HG03469 (cell line): ENCODE results near the gene HS6ST3.

Experiments used
- ATAC-seq: cut with Tn5 transposase; IDR thresholded peaks from one replicate; pipeline ENCODE4 v1.9.1; 2021; ENCODE audit warnings: mild to moderate bottlenecking, moderate library complexity, moderate number of reproducible peaks; ENCODE audit not compliant: unreplicated experiment

HS6ST3 gene

GRCh38 chr13:96816261-96816660 is 726.4 kb downstream of the HS6ST3 start:
- no peak for ATAC-seq

GRCh38 chr13:96816874-96817273 is 727.0 kb downstream of the HS6ST3 start:
- ATAC-seq: no peak

GRCh38 chr13:96817336-96817941 is 727.5 kb downstream of the HS6ST3 start:
- no peak for ATAC-seq

- no peak for ATAC-seq
Observed at GRCh38 chr13:96819375-96819774, 729.5 kb downstream of the HS6ST3 start.

- ATAC-seq: no peak
Observed at GRCh38 chr13:96821381-96821780, 731.5 kb downstream of the HS6ST3 start.

- no peak for ATAC-seq
Observed at GRCh38 chr13:96821971-96822370, 732.1 kb downstream of the HS6ST3 start.

GRCh38 chr13:96822895-96823294 is 733.0 kb downstream of the HS6ST3 start:
- ATAC-seq: no peak

GRCh38 chr13:96824140-96824539 is 734.2 kb downstream of the HS6ST3 start:
- ATAC-seq: no peak

- no peak for ATAC-seq
Observed at GRCh38 chr13:96825653-96826052, 735.7 kb downstream of the HS6ST3 start.

GRCh38 chr13:96834626-96835025 is 744.7 kb downstream of the HS6ST3 start:
- no peak for ATAC-seq

GRCh38 chr13:96835546-96835945 is 745.6 kb downstream of the HS6ST3 start:
- no peak for ATAC-seq

GRCh38 chr13:96836733-96837132 is 746.8 kb downstream of the HS6ST3 start:
- no peak for ATAC-seq

- no peak for ATAC-seq
Observed at GRCh38 chr13:96837809-96838208, 747.9 kb downstream of the HS6ST3 start.

GRCh38 chr13:96844195-96844594 is 754.3 kb downstream of the HS6ST3 start:
- ATAC-seq: no peak

- no peak for ATAC-seq
Observed at GRCh38 chr13:96844616-96845015, 754.7 kb downstream of the HS6ST3 start.

- ATAC-seq: no peak
Observed at GRCh38 chr13:96848286-96848685, 758.4 kb downstream of the HS6ST3 start.

- ATAC-seq: no peak
Observed at GRCh38 chr13:96849091-96849490, 759.2 kb downstream of the HS6ST3 start.

GRCh38 chr13:96850538-96851145 is 760.7 kb downstream of the HS6ST3 start:
- ATAC-seq: no peak

GRCh38 chr13:96851856-96852445 is 762.0 kb downstream of the HS6ST3 start:
- no peak for ATAC-seq

GRCh38 chr13:96858133-96858826 is 768.4 kb downstream of the HS6ST3 start:
- no peak for ATAC-seq

GRCh38 chr13:96860882-96861281 is 771.0 kb downstream of the HS6ST3 start:
- no peak for ATAC-seq

- ATAC-seq: no peak
Observed at GRCh38 chr13:96862093-96862492, 772.2 kb downstream of the HS6ST3 start.
